OCI-M1 (cell line): ENCODE results near the gene ATP5ME.
"Not testable (repeated sequence)": the region's sequence is repeated elsewhere in the genome, so short reads cannot be mapped to it uniquely, and the experiment has no call there.

Experiments
- DNase-seq: peaks from one replicate; lab custom pipeline; 2025; lab: John Stamatoyannopoulos, UW

The ATP5ME gene

GRCh38 chr4:655464-656151, 18.5 kb downstream of the ATP5ME start:
- no peak for DNase-seq

- DNase-seq: no peak
These were observed 19.1 kb downstream of the ATP5ME start for GRCh38 chr4:654871-655463.

GRCh38 chr4:654503-654845, 19.6 kb downstream of the ATP5ME start:
- no peak for DNase-seq

- no peak for DNase-seq
These were observed 20.1 kb downstream of the ATP5ME start for GRCh38 chr4:653831-654502.

- no peak for DNase-seq
These were observed 20.8 kb downstream of the ATP5ME start for GRCh38 chr4:653080-653821.

- DNase-seq: no peak
These were observed 22.0 kb downstream of the ATP5ME start for GRCh38 chr4:651884-652642.

- DNase-seq: no peak
These were observed 22.9 kb downstream of the ATP5ME start for GRCh38 chr4:650951-651883.

GRCh38 chr4:650461-650860, 23.6 kb downstream of the ATP5ME start:
- no peak for DNase-seq

GRCh38 chr4:649751-650310, 24.2 kb downstream of the ATP5ME start:
- no peak for DNase-seq

- no peak for DNase-seq
These were observed 24.8 kb downstream of the ATP5ME start for GRCh38 chr4:649293-649625.

- no peak for DNase-seq
These were observed 25.3 kb downstream of the ATP5ME start for GRCh38 chr4:648579-649292.

- DNase-seq: no peak
These were observed 26.6 kb downstream of the ATP5ME start for GRCh38 chr4:647481-647880.

GRCh38 chr4:646460-646859, 27.6 kb downstream of the ATP5ME start:
- no peak for DNase-seq

GRCh38 chr4:642366-642765, 31.7 kb downstream of the ATP5ME start:
- DNase-seq: not testable (repeated sequence)

GRCh38 chr4:637536-638280, 36.4 kb downstream of the ATP5ME start:
- no peak for DNase-seq

GRCh38 chr4:636628-637159, 37.4 kb downstream of the ATP5ME start:
- DNase-seq: no peak

- DNase-seq: no peak
These were observed 38.0 kb downstream of the ATP5ME start for GRCh38 chr4:635851-636627.
